ENCODE measurements around the gene IWS1. TPM values are rescaled to one million over a fixed set of nuclear protein-coding genes. Genes with fewer than 3 reads are reported as not detected.

IWS1 gene
- total RNA-seq, 1 experiment from 2014 or later = 48.9 TPM

DNA sequence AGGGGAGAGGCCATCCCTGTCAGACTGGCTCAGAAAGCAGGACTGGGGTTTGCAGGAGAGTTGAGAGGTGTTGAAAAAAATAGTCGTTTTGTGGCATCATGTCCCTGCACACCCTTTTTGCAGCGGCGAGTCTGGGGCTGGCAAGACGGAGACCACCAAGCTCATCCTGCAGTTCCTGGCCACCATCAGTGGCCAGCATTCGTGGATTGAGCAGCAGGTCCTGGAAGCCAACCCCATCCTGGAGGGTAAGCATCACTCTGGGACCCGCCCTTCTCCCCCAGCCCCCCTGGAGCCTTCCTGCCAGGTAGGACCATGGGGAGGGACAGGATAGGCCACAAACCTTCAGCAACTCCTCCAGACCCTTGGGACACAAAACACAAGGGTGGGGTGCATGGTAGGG is 43.4 kb upstream of the IWS1 start:
- peaks cover 40% of the 10 kb centered on the region for H3K27me3 Mint-ChIP-seq (ENCODE audit: unreplicated experiment)

DNA sequence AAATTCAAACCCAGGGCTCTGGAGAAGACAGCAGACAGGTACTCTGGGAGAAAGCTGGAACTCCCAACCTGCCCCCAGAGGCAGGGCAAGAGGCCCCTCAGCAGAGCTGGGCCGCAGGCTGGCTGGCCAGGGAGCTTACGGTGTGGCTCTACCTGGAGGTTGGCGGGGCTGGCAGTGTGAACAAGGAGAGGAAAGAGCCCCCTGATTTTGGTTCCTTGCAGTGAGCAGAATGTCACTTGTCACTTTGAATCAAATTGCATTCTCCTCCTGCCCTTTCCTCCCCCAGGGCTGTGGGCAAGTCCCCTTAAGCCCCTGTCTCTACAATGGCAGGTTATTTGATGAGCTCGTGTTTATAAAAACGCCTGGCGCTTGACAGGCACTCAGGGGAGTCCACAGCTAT is 41.8 kb upstream of the IWS1 start:
- CTCF ChIA-PET = no interaction called here
- Mint-ChIP-seq H3K27ac (ENCODE audit: unreplicated experiment) (no peak overlapping the region), H3K36me3 (ENCODE audit: insufficient read depth, unreplicated experiment) (no peaks in the 10 kb centered on the region), H3K4me3 (ENCODE audit: low read depth, unreplicated experiment) (no peak overlapping the region), H3K27me3 (ENCODE audit: unreplicated experiment) (peaks cover 45% of the 10 kb centered on the region), H3K9me3 (ENCODE audit: low read depth, unreplicated experiment) (no peaks in the 10 kb centered on the region), H3K4me1 (ENCODE audit: low read depth, unreplicated experiment) (no peaks in the 10 kb centered on the region)
- no peak for DNase-seq
- BruUV-seq (replicated peaks) = no TSS peak
- TF ChIP-seq, protein P1, sequence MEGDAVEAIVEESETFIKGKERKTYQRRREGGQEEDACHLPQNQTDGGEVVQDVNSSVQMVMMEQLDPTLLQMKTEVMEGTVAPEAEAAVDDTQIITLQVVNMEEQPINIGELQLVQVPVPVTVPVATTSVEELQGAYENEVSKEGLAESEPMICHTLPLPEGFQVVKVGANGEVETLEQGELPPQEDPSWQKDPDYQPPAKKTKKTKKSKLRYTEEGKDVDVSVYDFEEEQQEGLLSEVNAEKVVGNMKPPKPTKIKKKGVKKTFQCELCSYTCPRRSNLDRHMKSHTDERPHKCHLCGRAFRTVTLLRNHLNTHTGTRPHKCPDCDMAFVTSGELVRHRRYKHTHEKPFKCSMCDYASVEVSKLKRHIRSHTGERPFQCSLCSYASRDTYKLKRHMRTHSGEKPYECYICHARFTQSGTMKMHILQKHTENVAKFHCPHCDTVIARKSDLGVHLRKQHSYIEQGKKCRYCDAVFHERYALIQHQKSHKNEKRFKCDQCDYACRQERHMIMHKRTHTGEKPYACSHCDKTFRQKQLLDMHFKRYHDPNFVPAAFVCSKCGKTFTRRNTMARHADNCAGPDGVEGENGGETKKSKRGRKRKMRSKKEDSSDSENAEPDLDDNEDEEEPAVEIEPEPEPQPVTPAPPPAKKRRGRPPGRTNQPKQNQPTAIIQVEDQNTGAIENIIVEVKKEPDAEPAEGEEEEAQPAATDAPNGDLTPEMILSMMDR (IDR thresholded peaks at IDR 0.05; ENCODE audit: unreplicated experiment) = no peak
- intact Hi-C loops (cut with micrococcal nuclease; ENCODE audit: unreplicated experiment) = no loop called here

More for the DNA sequence above, 43.4 kb upstream of the IWS1 start:
- no peak for DNase-seq
- intact Hi-C loops (cut with micrococcal nuclease; ENCODE audit: unreplicated experiment) = no loop called here
- no peaks in the 10 kb centered on the region for H3K4me1 Mint-ChIP-seq (ENCODE audit: low read depth, unreplicated experiment)
- H3K27ac Mint-ChIP-seq (ENCODE audit: unreplicated experiment) = no peak overlapping the region
- BruUV-seq (replicated peaks) = no TSS peak
- TF ChIP-seq, protein P1 (IDR thresholded peaks at IDR 0.05; ENCODE audit: unreplicated experiment) = no peak
- no peaks in the 10 kb centered on the region for H3K36me3 Mint-ChIP-seq (ENCODE audit: insufficient read depth, unreplicated experiment)
- CTCF ChIA-PET = no interaction called here
- no peak overlapping the region for H3K4me3 Mint-ChIP-seq (ENCODE audit: low read depth, unreplicated experiment)
- H3K9me3 Mint-ChIP-seq (ENCODE audit: low read depth, unreplicated experiment) = no peaks in the 10 kb centered on the region

DNA sequence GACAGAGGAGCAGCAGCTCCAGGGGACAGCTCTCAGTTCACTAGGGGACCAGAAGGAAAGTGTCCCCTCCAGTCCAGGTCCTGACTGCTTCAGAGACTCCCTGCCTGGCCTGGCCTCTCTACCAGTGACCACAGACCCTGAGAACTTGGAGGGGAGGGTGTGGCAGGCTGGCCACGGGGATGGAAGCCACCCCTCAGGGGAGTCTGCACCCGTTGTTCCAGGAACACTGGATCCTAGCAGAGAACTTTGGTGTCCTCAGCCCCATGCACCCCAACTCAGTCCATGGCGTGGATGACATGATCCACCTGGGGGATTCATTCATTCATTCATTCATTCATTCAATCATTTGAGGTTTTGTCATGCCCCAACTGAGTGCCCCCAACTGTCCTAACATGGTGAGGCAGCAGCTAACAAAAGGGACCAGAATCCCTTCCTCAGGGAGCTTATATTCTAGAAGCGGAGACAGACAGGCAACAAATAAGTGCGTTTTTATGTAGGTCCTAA is 41.1 kb upstream of the IWS1 start:
- intact Hi-C loops (cut with micrococcal nuclease; ENCODE audit: unreplicated experiment) = no loop called here
- DNase-seq = no peak
- no peak overlapping the region for H3K27ac Mint-ChIP-seq (ENCODE audit: unreplicated experiment)
- TF ChIP-seq, protein P1 (IDR thresholded peaks at IDR 0.05; ENCODE audit: unreplicated experiment) = no peak
- BruUV-seq (replicated peaks) = no TSS peak
- H3K36me3 Mint-ChIP-seq (ENCODE audit: insufficient read depth, unreplicated experiment) = no peaks in the 10 kb centered on the region
- CTCF ChIA-PET = no interaction called here
- no peaks in the 10 kb centered on the region for H3K9me3 Mint-ChIP-seq (ENCODE audit: low read depth, unreplicated experiment)
- H3K4me1 Mint-ChIP-seq (ENCODE audit: low read depth, unreplicated experiment) = no peaks in the 10 kb centered on the region
- H3K27me3 Mint-ChIP-seq (ENCODE audit: unreplicated experiment) = peaks cover 38% of the 10 kb centered on the region
- no peak overlapping the region for H3K4me3 Mint-ChIP-seq (ENCODE audit: low read depth, unreplicated experiment)

DNA sequence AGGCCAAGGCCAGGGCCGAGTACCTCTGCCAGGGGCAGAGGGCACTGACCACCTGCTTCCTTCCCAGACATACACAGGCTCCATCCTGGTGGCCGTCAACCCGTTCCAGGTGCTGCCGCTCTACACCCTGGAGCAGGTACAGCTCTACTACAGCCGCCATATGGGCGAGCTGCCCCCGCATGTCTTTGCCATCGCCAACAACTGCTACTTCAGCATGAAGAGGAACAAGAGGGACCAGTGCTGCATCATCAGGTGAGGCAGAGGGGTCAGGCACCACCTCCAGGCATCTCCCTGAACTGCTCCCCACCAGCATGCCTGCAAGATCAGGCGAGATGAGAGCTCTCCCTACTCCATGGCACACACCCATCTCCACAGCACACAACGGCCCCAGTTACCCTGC is 40.3 kb upstream of the IWS1 start:
- Mint-ChIP-seq H3K36me3 (ENCODE audit: insufficient read depth, unreplicated experiment) (no peaks in the 10 kb centered on the region), H3K4me1 (ENCODE audit: low read depth, unreplicated experiment) (no peaks in the 10 kb centered on the region), H3K4me3 (ENCODE audit: low read depth, unreplicated experiment) (no peak overlapping the region), H3K27me3 (ENCODE audit: unreplicated experiment) (peaks cover 35% of the 10 kb centered on the region), H3K9me3 (ENCODE audit: low read depth, unreplicated experiment) (no peaks in the 10 kb centered on the region), H3K27ac (ENCODE audit: unreplicated experiment) (no peak overlapping the region)
- BruUV-seq (replicated peaks) = no TSS peak
- no peak for DNase-seq
- intact Hi-C loops (cut with micrococcal nuclease; ENCODE audit: unreplicated experiment) = no loop called here
- TF ChIP-seq, protein P1 (IDR thresholded peaks at IDR 0.05; ENCODE audit: unreplicated experiment) = peak; percentile 9
- CTCF ChIA-PET = no interaction called here

DNA sequence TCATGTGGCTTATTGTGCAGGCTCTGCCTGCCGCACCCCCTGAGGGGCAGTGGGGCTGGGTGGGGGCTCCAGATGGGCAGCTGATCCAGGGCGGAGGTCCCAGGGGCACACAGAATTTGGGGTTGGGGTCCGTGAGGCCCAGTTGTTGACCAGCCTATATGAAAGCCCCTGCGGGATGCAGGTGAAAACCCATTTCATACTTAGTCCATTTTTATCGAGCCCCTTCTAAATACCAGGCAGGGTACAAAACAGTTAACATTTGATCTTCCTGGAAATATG is 39.8 kb upstream of the IWS1 start:
- no peaks in the 10 kb centered on the region for H3K36me3 Mint-ChIP-seq (ENCODE audit: insufficient read depth, unreplicated experiment)
- intact Hi-C loops (cut with micrococcal nuclease; ENCODE audit: unreplicated experiment) = no loop called here
- H3K4me1 Mint-ChIP-seq (ENCODE audit: low read depth, unreplicated experiment) = no peaks in the 10 kb centered on the region
- BruUV-seq (replicated peaks) = no TSS peak
- TF ChIP-seq, protein P1 (IDR thresholded peaks at IDR 0.05; ENCODE audit: unreplicated experiment) = no peak
- no peak overlapping the region for H3K4me3 Mint-ChIP-seq (ENCODE audit: low read depth, unreplicated experiment)
- CTCF ChIA-PET = no interaction called here
- peaks cover 38% of the 10 kb centered on the region for H3K27me3 Mint-ChIP-seq (ENCODE audit: unreplicated experiment)
- DNase-seq = no peak
- no peak overlapping the region for H3K27ac Mint-ChIP-seq (ENCODE audit: unreplicated experiment)
- no peaks in the 10 kb centered on the region for H3K9me3 Mint-ChIP-seq (ENCODE audit: low read depth, unreplicated experiment)

All from Calu3 (cell line).